ENCODE data around the gene LRRK2.

DNA sequence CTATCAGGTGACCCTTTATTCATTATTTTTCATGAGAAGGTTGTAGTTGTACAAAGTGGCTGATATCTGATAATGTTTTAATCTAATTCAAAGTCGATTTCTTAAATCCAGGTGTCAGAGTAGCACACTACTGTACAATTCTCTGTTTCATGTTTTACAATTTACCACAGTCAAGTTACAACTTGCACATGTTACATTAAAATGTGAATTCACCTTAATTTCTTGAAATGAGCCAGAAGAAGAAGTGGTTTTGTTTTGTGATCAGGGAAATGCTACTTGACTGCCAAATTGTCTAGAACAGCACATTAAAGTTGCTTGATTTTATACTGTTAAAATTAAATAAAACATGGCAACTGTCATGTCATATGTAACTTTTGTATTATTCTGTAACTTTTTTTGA lies 23.2 kb downstream of the LRRK2 start:
- TF ChIP-seq EP300 (IDR thresholded peaks at IDR 0.05) (no peak), POLR2A (IDR thresholded peaks at IDR 0.05) (no peak)
- TF ChIP-seq, protein P1, sequence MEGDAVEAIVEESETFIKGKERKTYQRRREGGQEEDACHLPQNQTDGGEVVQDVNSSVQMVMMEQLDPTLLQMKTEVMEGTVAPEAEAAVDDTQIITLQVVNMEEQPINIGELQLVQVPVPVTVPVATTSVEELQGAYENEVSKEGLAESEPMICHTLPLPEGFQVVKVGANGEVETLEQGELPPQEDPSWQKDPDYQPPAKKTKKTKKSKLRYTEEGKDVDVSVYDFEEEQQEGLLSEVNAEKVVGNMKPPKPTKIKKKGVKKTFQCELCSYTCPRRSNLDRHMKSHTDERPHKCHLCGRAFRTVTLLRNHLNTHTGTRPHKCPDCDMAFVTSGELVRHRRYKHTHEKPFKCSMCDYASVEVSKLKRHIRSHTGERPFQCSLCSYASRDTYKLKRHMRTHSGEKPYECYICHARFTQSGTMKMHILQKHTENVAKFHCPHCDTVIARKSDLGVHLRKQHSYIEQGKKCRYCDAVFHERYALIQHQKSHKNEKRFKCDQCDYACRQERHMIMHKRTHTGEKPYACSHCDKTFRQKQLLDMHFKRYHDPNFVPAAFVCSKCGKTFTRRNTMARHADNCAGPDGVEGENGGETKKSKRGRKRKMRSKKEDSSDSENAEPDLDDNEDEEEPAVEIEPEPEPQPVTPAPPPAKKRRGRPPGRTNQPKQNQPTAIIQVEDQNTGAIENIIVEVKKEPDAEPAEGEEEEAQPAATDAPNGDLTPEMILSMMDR (IDR thresholded peaks at IDR 0.05) = no peak
